ENCODE measurements around the gene TMEM18.

GRCh38 chr2:696999-697627 lies 19.9 kb upstream of the TMEM18 start:
- TF ChIP-seq SIN3A (IDR thresholded peaks at IDR 0.05; ENCODE audit: borderline replicate concordance, low read depth, low read length): no peak
- no peak for TF ChIP-seq TAF1 (IDR thresholded peaks at IDR 0.05; ENCODE audit: borderline replicate concordance, low read depth, low read length)
- TF ChIP-seq CTCF (IDR thresholded peaks at IDR 0.05): no peak
- no peak for TF ChIP-seq JUND (IDR thresholded peaks at IDR 0.05)
- TF ChIP-seq RFX5 (IDR thresholded peaks at IDR 0.05; ENCODE audit: low read length): no peak
- TF ChIP-seq TCF12 (IDR thresholded peaks at IDR 0.05): no peak
- no peak for TF ChIP-seq FOXM1 (IDR thresholded peaks at IDR 0.05; ENCODE audit: low read depth)
- no peak for TF ChIP-seq USF2 (IDR thresholded peaks at IDR 0.05; ENCODE audit: borderline replicate concordance, low read depth, low read length)
- TF ChIP-seq RAD21 (IDR thresholded peaks at IDR 0.05; ENCODE audit: low read length): no peak
- TF ChIP-seq MXI1 (IDR thresholded peaks at IDR 0.05; ENCODE audit: low read depth, low read length): no peak
- no peak for TF ChIP-seq EZH2phosphoT487 (IDR thresholded peaks at IDR 0.05; ENCODE audit: borderline replicate concordance, low read depth)
- no peak for TF ChIP-seq YY1 (IDR thresholded peaks at IDR 0.05; ENCODE audit: low read depth)
- no peak for TF ChIP-seq RCOR1 (IDR thresholded peaks at IDR 0.05; ENCODE audit: low read length)

Measured in SK-N-SH (cell line).